CD14-positive monocyte (primary cell): ENCODE results near the gene SIRT7. TPM values are rescaled to one million over a fixed set of nuclear protein-coding genes. Genes with fewer than 3 reads are reported as not detected.

Source experiments
- DNase-seq, 3 donors: peaks; one replicate each; pipeline ENCODE4 v3.0.0-alpha.2; 2011 to 2022
- H2AFZ ChIP-seq: 2 replicates; pipeline ENCODE4 v1.6.0; 2012; ENCODE audit warnings: mild to moderate bottlenecking, low read depth, low read length, inconsistent platforms; ENCODE audit not compliant: insufficient read depth, poor library complexity, severe bottlenecking
- H3K27ac ChIP-seq, 2 donors: 1 replicate in 1 of 2; 2 replicates in 1 of 2; pipeline ENCODE4 v1.5.1; 2012 to 2013; ENCODE audit warnings: low read length in 2 of 2, control low read depth in 1 of 2, inconsistent platforms in 1 of 2, low read depth in 1 of 2, mild to moderate bottlenecking in 1 of 2
- H3K27me3 ChIP-seq, 2 donors: one replicate each; pipeline versions ENCODE4 v1.6.0 to v1.6.1; 2011 to 2013; ENCODE audit warnings: low read length in 2 of 2; ENCODE audit not compliant: control insufficient read depth in 2 of 2, insufficient read depth in 2 of 2
- H3K36me3 ChIP-seq, 2 donors: replicated peaks in 1 of 2; 1 replicate in 1 of 2; 2 replicates in 1 of 2; pipeline versions ENCODE4 v1.5.1 to v1.6.1; 2012 to 2013; ENCODE audit warnings: low read length in 2 of 2, control low read depth in 1 of 2, inconsistent platforms in 1 of 2, mild to moderate bottlenecking in 1 of 2; ENCODE audit not compliant: insufficient read depth in 2 of 2, control insufficient read depth in 1 of 2
- H3K4me1 ChIP-seq, 2 donors: 1 replicate in 1 of 2; 2 replicates in 1 of 2; pipeline versions ENCODE4 v1.5.1 to v1.6.1; 2012 to 2013; ENCODE audit warnings: low read length in 2 of 2, control low read depth in 1 of 2, inconsistent platforms in 1 of 2, mild to moderate bottlenecking in 1 of 2, moderate library complexity in 1 of 2; ENCODE audit not compliant: insufficient read depth in 2 of 2, control insufficient read depth in 1 of 2
- H3K4me2 ChIP-seq: replicated peaks from 2 replicates; pipeline ENCODE3; 2012; ENCODE audit warnings: low read length, moderate library complexity, mild to moderate bottlenecking; ENCODE audit not compliant: poor library complexity, severe bottlenecking; ENCODE audit errors: extremely low read depth
- H3K4me3 ChIP-seq, 3 experiments: fragments of 200-600 bp in 1 of 3; sonication (generic) in 1 of 3; replicated peaks in 1 of 3; 1 replicate in 2 of 3; 2 replicates in 1 of 3; pipeline ENCODE4 v1.5.1; 2011 to 2013; ENCODE audit warnings: low read length in 3 of 3, mild to moderate bottlenecking in 3 of 3, control low read depth in 2 of 3, low read depth in 2 of 3, inconsistent platforms in 1 of 3, moderate library complexity in 1 of 3
- H3K79me2 ChIP-seq: 2 replicates; pipeline ENCODE4 v1.6.0; 2012; ENCODE audit warnings: mild to moderate bottlenecking, control low read depth, inconsistent platforms, low read length, moderate library complexity; ENCODE audit not compliant: insufficient read depth
- H3K9ac ChIP-seq: 2 replicates; pipeline ENCODE4 v1.6.0; 2017; ENCODE audit warnings: low read length, mild to moderate bottlenecking; ENCODE audit not compliant: insufficient read depth, poor library complexity, severe bottlenecking
- H3K9me3 ChIP-seq, 2 donors: replicated peaks in 1 of 2; 1 replicate in 1 of 2; 2 replicates in 1 of 2; pipeline versions ENCODE4 v1.5.1 to v1.6.1; 2012 to 2013; ENCODE audit warnings: low read length in 2 of 2, control low read depth in 1 of 2; ENCODE audit not compliant: control insufficient read depth in 1 of 2, insufficient read depth in 1 of 2
- H4K20me1 ChIP-seq: 2 replicates; pipeline ENCODE4 v1.6.0; 2012; ENCODE audit warnings: mild to moderate bottlenecking, low read length, control low read depth, moderate library complexity; ENCODE audit not compliant: insufficient read depth
- H3K27ac Mint-ChIP-seq, 7 donors: one replicate each; pipeline ENCODE4 v1.8.0; 2020; ENCODE audit warnings: mild to moderate bottlenecking in 7 of 7, mixed read lengths in 7 of 7, moderate library complexity in 6 of 7, inconsistent platforms in 2 of 7
- H3K27me3 Mint-ChIP-seq, 3 donors: one replicate each; pipeline ENCODE4 v1.8.0; 2021 to 2022; ENCODE audit warnings: low read depth in 3 of 3, mild to moderate bottlenecking in 3 of 3, mixed read lengths in 3 of 3, moderate library complexity in 3 of 3, inconsistent platforms in 1 of 3
- H3K36me3 Mint-ChIP-seq, 2 donors: one replicate each; pipeline ENCODE4 v1.8.0; 2020; ENCODE audit warnings: mixed read lengths in 2 of 2, inconsistent platforms in 1 of 2, mild to moderate bottlenecking in 1 of 2
- H3K4me1 Mint-ChIP-seq: one replicate; pipeline ENCODE4 v1.8.0; 2020; ENCODE audit warnings: mild to moderate bottlenecking, mixed read lengths
- H3K4me3 Mint-ChIP-seq, 2 donors: one replicate each; pipeline ENCODE4 v1.8.0; 2020; ENCODE audit warnings: mild to moderate bottlenecking in 2 of 2, mixed read lengths in 2 of 2, moderate library complexity in 1 of 2
- H3K9me3 Mint-ChIP-seq, 7 donors: one replicate each; pipeline ENCODE4 v1.8.0; 2020 to 2022; ENCODE audit warnings: mixed read lengths in 7 of 7, mild to moderate bottlenecking in 6 of 7, moderate library complexity in 6 of 7, inconsistent platforms in 2 of 7
- WGBS: methylation state at CpG from one replicate; pipeline ENCODE4 v1.1.5; 2013; ENCODE audit warnings: missing lambda C conversion rate; ENCODE audit not compliant: insufficient coverage; 5-methylcytosine and 5-hydroxymethylcytosine counted together
- intact Hi-C, 2 donors: fragments of 100-400 bp; cut with micrococcal nuclease; formaldehyde crosslinking; loops; one replicate each; pipeline versions ENCODE4 v1.15.0 to v1.15.1; 2023
- polyA plus RNA-seq, 3 donors: library from polyadenylated mRNA; depleted of rRNA in 1 of 3; unstranded in 2 of 3; stranded (reverse) in 1 of 3; fragments of 300-500 nt in 2 of 3; fragments of >200 nt in 1 of 3; fragmentation: Illumina TruSeq in 2 of 3; gene quantifications; 1 replicate in 2 of 3; 2 replicates in 1 of 3; pipeline ENCODE4 v1.2.3, GENCODE V29; 2012 to 2021
- TF ChIP-seq, protein P1 (sequence below): fragments of 200-600 bp; IDR thresholded peaks from one replicate; pipeline ENCODE4 v1.8.0; 2022; ENCODE audit warnings: antibody characterized with exemption, mild to moderate bottlenecking

SIRT7 gene
- polyA plus RNA-seq, 3 donors: 22.5 to 73.5 (median 23.7) TPM

GRCh38 chr17:81863833-81864768 is 53.9 kb downstream of the SIRT7 start:
- 82% methylated on average over 7 of the region's 9 CpGs for WGBS

DNA sequence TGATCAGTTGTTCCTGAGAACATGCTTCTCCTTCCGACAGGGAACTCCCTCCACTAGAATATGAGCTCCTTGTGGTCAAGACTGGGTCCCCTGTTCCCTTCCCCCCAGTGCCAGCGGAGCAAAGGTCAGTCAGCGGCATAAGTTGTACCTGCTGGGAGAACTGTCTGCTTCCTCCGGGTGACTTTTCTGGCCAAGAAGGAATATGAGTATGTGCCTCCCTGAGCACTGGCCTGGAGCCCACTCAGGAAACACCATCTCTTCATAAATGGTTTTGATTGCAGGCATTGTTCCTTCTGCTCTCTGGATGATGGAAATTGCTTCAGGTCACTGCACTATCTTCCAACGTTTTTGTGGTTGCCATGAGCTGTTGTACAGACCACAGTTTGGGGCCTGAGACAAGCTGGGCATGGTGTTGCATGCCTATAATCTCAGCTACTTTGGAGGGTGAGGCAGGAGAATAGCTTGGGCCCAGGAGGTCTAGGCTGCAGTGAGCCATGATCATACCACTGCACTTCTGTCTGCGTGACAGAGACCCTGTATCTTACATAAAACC is 54.8 kb downstream of the SIRT7 start:
- intact Hi-C loops: loop anchor here in 1 of 2 donors (10.0 kb wide), 1 partner anchor 52 kb away; the partner anchor contains the start of genes PCYT2 and SIRT7
- H3K27ac Mint-ChIP-seq: peak overlapping the region; percentile 2 to 96 (median 79)
- peaks cover 77% of the 10 kb centered on the region for H3K79me2 ChIP-seq
- peaks cover 44% of the 10 kb centered on the region for H3K4me1 Mint-ChIP-seq
- DNase-seq: no peak
- no peaks in the 10 kb centered on the region for H3K27me3 ChIP-seq
- H3K9me3 ChIP-seq: no peaks in the 10 kb centered on the region
- H3K4me2 ChIP-seq: no peak overlapping the region
- WGBS: 36% methylated on average over 2 of the region's 6 CpGs
- H3K9me3 Mint-ChIP-seq: no peaks in the 10 kb centered on the region
- no peak overlapping the region for H3K4me3 Mint-ChIP-seq
- TF ChIP-seq, protein P1, sequence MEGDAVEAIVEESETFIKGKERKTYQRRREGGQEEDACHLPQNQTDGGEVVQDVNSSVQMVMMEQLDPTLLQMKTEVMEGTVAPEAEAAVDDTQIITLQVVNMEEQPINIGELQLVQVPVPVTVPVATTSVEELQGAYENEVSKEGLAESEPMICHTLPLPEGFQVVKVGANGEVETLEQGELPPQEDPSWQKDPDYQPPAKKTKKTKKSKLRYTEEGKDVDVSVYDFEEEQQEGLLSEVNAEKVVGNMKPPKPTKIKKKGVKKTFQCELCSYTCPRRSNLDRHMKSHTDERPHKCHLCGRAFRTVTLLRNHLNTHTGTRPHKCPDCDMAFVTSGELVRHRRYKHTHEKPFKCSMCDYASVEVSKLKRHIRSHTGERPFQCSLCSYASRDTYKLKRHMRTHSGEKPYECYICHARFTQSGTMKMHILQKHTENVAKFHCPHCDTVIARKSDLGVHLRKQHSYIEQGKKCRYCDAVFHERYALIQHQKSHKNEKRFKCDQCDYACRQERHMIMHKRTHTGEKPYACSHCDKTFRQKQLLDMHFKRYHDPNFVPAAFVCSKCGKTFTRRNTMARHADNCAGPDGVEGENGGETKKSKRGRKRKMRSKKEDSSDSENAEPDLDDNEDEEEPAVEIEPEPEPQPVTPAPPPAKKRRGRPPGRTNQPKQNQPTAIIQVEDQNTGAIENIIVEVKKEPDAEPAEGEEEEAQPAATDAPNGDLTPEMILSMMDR: no peak
- H3K36me3 ChIP-seq: peaks cover 14 to 18% of the 10 kb centered on the region in 2 donors
- no peak overlapping the region for H3K9ac ChIP-seq
- peaks cover 16 to 28% of the 10 kb centered on the region in 2 donors for H3K36me3 Mint-ChIP-seq
- peaks cover 0 to 3% (median 2%) of the 10 kb centered on the region in 3 donors for H3K27me3 Mint-ChIP-seq
- no peak overlapping the region for H3K4me3 ChIP-seq
- H3K27ac ChIP-seq: peak overlapping the region in 1 of 2 donors; percentile 24
- no peak overlapping the region for H2AFZ ChIP-seq
- peaks cover 58% of the 10 kb centered on the region for H4K20me1 ChIP-seq
- H3K4me1 ChIP-seq: peaks cover 38 to 51% of the 10 kb centered on the region in 2 donors

More at GRCh38 chr17:81863833-81864768, 53.9 kb downstream of the SIRT7 start:
- peaks cover 36% of the 10 kb centered on the region for H3K4me1 Mint-ChIP-seq
- Histone ChIP-seq H3K4me1 (peaks cover 33 to 50% of the 10 kb centered on the region in 2 donors), H3K27ac (no peak overlapping the region), H3K4me2 (no peak overlapping the region), H3K27me3 (no peaks in the 10 kb centered on the region), H4K20me1 (peaks cover 58% of the 10 kb centered on the region), H3K36me3 (peaks cover 17 to 18% of the 10 kb centered on the region in 2 donors), H3K9me3 (no peaks in the 10 kb centered on the region), H3K9ac (no peak overlapping the region), H3K79me2 (peaks cover 77% of the 10 kb centered on the region), H2AFZ (no peak overlapping the region), H3K4me3 (no peak overlapping the region)
- H3K27ac Mint-ChIP-seq: peak overlapping the region in 5 of 7 donors; percentile 4 to 77 (median 27)
- no peak overlapping the region for H3K4me3 Mint-ChIP-seq
- peaks cover 17 to 27% of the 10 kb centered on the region in 2 donors for H3K36me3 Mint-ChIP-seq
- no peak for DNase-seq
- H3K9me3 Mint-ChIP-seq: no peaks in the 10 kb centered on the region
- intact Hi-C loops: loop anchor here in 1 of 2 donors (10.0 kb wide), 1 partner anchor 51 kb away; the partner anchor contains the start of genes PCYT2 and SIRT7
- H3K27me3 Mint-ChIP-seq: peaks cover 0 to 3% (median 2%) of the 10 kb centered on the region in 3 donors
- TF ChIP-seq, protein P1: no peak
